ENCODE measurements around the gene GDPGP1. TPM values are rescaled to one million over a fixed set of nuclear protein-coding genes. Genes with fewer than 3 reads are reported as not detected.

Gene GDPGP1
- polyA plus RNA-seq, 1 experiment: 4.8 TPM

DNA sequence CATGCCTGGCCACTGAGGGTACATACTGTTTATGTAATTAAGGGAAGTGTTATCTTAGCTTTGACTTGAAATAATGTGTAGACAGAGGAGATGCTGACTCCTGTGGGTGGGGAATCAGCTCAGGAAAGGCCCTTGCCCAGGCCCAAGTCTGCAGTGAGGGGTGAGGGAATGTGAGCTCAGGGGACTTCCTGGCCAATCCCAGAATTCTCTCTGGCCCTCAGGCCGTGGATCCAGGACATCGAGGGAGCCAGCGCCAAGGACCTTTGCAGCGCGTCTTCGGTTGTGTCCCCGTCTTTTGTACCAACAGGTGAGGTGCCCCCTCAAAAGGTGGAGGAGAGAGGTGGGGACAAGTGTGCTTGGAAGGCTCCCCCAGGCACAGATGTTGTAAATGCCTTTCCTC is 6.7 kb upstream of the GDPGP1 start:
- ChIA-PET POLR2A (no interaction called here), CTCF (interaction anchor here (0.6 kb wide), 2 partner anchors 10 to 87 kb away, joined by 3 read pairs; no protein-coding TSS in a partner anchor)
- peaks cover 37% of the 10 kb centered on the region for H3K36me3 ChIP-seq (ENCODE audit: control insufficient read depth, insufficient read depth, low read length)
- no peaks in the 10 kb centered on the region for H3K27me3 ChIP-seq (ENCODE audit: control insufficient read depth, insufficient read depth, low read length)
- no peak overlapping the region for H3K4me3 ChIP-seq (ENCODE audit: low read depth, low read length)
- TF ChIP-seq, protein P1, sequence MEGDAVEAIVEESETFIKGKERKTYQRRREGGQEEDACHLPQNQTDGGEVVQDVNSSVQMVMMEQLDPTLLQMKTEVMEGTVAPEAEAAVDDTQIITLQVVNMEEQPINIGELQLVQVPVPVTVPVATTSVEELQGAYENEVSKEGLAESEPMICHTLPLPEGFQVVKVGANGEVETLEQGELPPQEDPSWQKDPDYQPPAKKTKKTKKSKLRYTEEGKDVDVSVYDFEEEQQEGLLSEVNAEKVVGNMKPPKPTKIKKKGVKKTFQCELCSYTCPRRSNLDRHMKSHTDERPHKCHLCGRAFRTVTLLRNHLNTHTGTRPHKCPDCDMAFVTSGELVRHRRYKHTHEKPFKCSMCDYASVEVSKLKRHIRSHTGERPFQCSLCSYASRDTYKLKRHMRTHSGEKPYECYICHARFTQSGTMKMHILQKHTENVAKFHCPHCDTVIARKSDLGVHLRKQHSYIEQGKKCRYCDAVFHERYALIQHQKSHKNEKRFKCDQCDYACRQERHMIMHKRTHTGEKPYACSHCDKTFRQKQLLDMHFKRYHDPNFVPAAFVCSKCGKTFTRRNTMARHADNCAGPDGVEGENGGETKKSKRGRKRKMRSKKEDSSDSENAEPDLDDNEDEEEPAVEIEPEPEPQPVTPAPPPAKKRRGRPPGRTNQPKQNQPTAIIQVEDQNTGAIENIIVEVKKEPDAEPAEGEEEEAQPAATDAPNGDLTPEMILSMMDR (IDR thresholded peaks at IDR 0.05; ENCODE audit: insufficient read depth, low read depth, low read length): no peak
- no peak for DNase-seq (ENCODE audit: low read depth)

DNA sequence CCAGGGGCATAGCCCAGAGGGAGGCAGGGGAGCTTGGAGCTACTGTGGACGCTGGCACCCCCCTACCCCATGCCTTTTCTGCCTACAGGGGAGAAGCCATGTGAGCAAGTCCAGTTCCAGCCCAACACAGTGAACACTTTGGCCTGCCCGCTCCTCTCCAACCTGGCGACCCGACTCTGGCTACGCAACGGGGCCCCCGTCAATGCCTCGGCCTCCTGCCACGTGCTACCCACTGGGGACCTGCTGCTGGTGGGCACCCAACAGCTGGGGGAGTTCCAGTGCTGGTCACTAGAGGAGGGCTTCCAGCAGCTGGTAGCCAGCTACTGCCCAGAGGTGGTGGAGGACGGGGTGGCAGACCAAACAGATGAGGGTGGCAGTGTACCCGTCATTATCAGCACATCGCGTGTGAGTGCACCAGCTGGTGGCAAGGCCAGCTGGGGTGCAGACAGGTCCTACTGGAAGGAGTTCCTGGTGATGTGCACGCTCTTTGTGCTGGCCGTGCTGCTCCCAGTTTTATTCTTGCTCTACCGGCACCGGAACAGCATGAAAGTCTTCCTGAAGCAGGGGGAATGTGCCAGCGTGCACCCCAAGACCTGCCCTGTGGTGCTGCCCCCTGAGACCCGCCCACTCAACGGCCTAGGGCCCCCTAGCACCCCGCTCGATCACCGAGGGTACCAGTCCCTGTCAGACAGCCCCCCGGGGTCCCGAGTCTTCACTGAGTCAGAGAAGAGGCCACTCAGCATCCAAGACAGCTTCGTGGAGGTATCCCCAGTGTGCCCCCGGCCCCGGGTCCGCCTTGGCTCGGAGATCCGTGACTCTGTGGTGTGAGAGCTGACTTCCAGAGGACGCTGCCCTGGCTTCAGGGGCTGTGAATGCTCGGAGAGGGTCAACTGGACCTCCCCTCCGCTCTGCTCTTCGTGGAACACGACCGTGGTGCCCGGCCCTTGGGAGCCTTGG is 5.9 kb upstream of the GDPGP1 start:
- no peak for DNase-seq (ENCODE audit: low read depth)
- Histone ChIP-seq H3K4me3 (ENCODE audit: low read depth, low read length) (no peak overlapping the region), H3K27me3 (ENCODE audit: control insufficient read depth, insufficient read depth, low read length) (no peaks in the 10 kb centered on the region), H3K36me3 (ENCODE audit: control insufficient read depth, insufficient read depth, low read length) (peaks cover 38% of the 10 kb centered on the region)
- ChIA-PET CTCF (no interaction called here), POLR2A (no interaction called here)
- TF ChIP-seq, protein P1 (IDR thresholded peaks at IDR 0.05; ENCODE audit: insufficient read depth, low read depth, low read length): no peak

DNA sequence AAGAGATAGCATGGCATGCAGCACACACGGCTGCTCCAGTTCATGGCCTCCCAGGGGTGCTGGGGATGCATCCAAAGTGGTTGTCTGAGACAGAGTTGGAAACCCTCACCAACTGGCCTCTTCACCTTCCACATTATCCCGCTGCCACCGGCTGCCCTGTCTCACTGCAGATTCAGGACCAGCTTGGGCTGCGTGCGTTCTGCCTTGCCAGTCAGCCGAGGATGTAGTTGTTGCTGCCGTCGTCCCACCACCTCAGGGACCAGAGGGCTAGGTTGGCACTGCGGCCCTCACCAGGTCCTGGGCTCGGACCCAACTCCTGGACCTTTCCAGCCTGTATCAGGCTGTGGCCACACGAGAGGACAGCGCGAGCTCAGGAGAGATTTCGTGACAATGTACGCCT is 5.0 kb upstream of the GDPGP1 start:
- TF ChIP-seq, protein P1 (IDR thresholded peaks at IDR 0.05; ENCODE audit: insufficient read depth, low read depth, low read length): no peak
- Histone ChIP-seq H3K36me3 (ENCODE audit: control insufficient read depth, insufficient read depth, low read length) (peaks cover 31% of the 10 kb centered on the region), H3K27me3 (ENCODE audit: control insufficient read depth, insufficient read depth, low read length) (no peaks in the 10 kb centered on the region), H3K4me3 (ENCODE audit: low read depth, low read length) (no peak overlapping the region)
- ChIA-PET CTCF (interaction anchor here (5.2 kb wide), 1 partner anchor 7 kb away, joined by 46 read pairs; no protein-coding TSS in a partner anchor), POLR2A (no interaction called here)
- DNase-seq (ENCODE audit: low read depth): no peak

DNA sequence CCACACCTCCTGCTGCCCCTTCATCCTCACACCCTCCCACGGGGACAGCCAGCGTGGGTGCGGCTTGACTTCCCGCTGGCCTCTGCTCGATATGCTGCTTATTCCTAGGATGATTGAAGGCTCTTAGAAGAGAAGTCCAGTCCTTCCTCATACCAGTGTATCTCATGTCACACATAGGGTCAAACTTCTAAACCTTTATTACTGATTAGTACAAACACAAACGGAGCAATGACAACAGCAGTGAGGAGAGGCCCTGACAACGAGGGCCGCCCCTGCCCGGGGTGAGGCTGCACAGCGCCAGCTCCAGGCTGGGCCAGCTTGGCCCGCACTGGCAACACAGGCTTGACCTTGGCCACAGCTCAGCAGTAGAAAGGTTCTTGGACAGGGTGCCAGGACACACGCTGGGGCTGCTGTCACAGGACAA is 3.9 kb upstream of the GDPGP1 start:
- CTCF ChIA-PET: interaction anchor here (0.6 to 5.2 kb wide), 2 partner anchors 9 to 470 kb away, joined by 4 to 46 read pairs; no protein-coding TSS in a partner anchor
- Histone ChIP-seq H3K4me3 (ENCODE audit: low read depth, low read length) (no peak overlapping the region), H3K27me3 (ENCODE audit: control insufficient read depth, insufficient read depth, low read length) (no peaks in the 10 kb centered on the region), H3K36me3 (ENCODE audit: control insufficient read depth, insufficient read depth, low read length) (peaks cover 23% of the 10 kb centered on the region)
- DNase-seq (ENCODE audit: low read depth): no peak
- POLR2A ChIA-PET: no interaction called here
- TF ChIP-seq, protein P1 (IDR thresholded peaks at IDR 0.05; ENCODE audit: insufficient read depth, low read depth, low read length): no peak

GRCh38 chr15:90230610-90231009 is 3.4 kb upstream of the GDPGP1 start:
- POLR2A ChIA-PET: no interaction called here
- Histone ChIP-seq H3K4me3 (ENCODE audit: low read depth, low read length) (no peak overlapping the region), H3K36me3 (ENCODE audit: control insufficient read depth, insufficient read depth, low read length) (peaks cover 18% of the 10 kb centered on the region), H3K27me3 (ENCODE audit: control insufficient read depth, insufficient read depth, low read length) (no peaks in the 10 kb centered on the region)
- TF ChIP-seq, protein P1 (IDR thresholded peaks at IDR 0.05; ENCODE audit: insufficient read depth, low read depth, low read length): no peak
- no peak for DNase-seq (ENCODE audit: low read depth)
- CTCF ChIA-PET: interaction anchor here (5.2 kb wide), 1 partner anchor 9 kb away, joined by 46 read pairs; no protein-coding TSS in a partner anchor
